ENCODE results near the gene ZNF292. TPM values are rescaled to one million over a fixed set of nuclear protein-coding genes. Genes with fewer than 3 reads are reported as not detected.

ZNF292 gene
- total and polyA plus RNA-seq, 4 donors: 4.6 to 116 (median 16.5) TPM

DNA sequence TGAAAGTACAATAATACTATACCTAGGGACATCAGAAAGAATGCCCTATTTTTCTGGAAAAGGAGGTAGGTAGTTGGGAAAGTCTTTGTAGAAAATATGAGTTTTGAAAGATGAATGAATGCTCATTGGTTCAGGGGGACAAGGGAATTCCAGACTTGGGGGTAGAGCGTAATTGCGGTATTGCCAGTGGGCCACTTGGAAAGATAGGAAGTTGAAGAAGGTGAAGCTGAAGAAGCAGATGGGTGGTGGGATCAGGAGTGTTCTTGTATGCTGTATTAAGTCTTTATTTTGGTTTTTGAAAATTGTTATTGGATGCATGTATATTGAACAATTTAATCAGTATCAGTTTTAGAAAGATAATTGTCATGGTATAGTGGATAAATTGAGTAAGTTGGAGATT lies 109.1 kb downstream of the ZNF292 start:
- no peaks in the 10 kb centered on the region for H3K4me1 ChIP-seq (ENCODE audit: control insufficient read depth in 5 of 5, insufficient read depth in 5 of 5, low read length in 5 of 5)
- WGBS, 2 donors: 98 to 100% methylated on average over 2 of the region's 2 CpGs
- H3K9me3 ChIP-seq (ENCODE audit: control insufficient read depth in 4 of 4, insufficient read depth in 3 of 4, low read length in 3 of 4): peaks cover 0 to 3% (median under 1%) of the 10 kb centered on the region in 4 donors
- ATAC-seq (ENCODE audit: insufficient read depth, low FRiP score): no peak
- DNase-seq: no peak
- no peaks in the 10 kb centered on the region for H3K27me3 ChIP-seq (ENCODE audit: control insufficient read depth in 3 of 3, insufficient read depth in 3 of 3, low read length in 2 of 3)
- H3K27ac ChIP-seq (ENCODE audit: low read depth in 1 of 2, low read length in 1 of 2): no peak overlapping the region
- H3K4me3 ChIP-seq: no peak overlapping the region
- H3K9ac ChIP-seq (ENCODE audit: insufficient read depth in 1 of 2, low read length in 2 of 2): no peak overlapping the region
- TF ChIP-seq CTCF (IDR thresholded peaks at IDR 0.05; ENCODE audit: control extremely low read depth, extremely low read depth): no peak
- peaks cover 0 to 9% (median 3%) of the 10 kb centered on the region in 4 donors for H3K36me3 ChIP-seq (ENCODE audit: control insufficient read depth in 4 of 4, insufficient read depth in 4 of 4, low read length in 4 of 4)

GRCh38 chr6:87274660-87275274 lies 119.4 kb downstream of the ZNF292 start:
- peaks cover 0 to 4% (median 0%) of the 10 kb centered on the region in 5 donors for H3K4me1 ChIP-seq (ENCODE audit: control insufficient read depth in 5 of 5, insufficient read depth in 5 of 5, low read length in 5 of 5)
- H3K27ac ChIP-seq (ENCODE audit: low read depth in 1 of 2, low read length in 1 of 2): no peak overlapping the region
- H3K9me3 ChIP-seq (ENCODE audit: control insufficient read depth in 4 of 4, insufficient read depth in 3 of 4, low read length in 3 of 4): no peaks in the 10 kb centered on the region
- WGBS, 2 donors: 92% methylated on average over 7 of the region's 7 CpGs
- H3K36me3 ChIP-seq (ENCODE audit: control insufficient read depth in 4 of 4, insufficient read depth in 4 of 4, low read length in 4 of 4): no peaks in the 10 kb centered on the region
- no peak for DNase-seq
- TF ChIP-seq CTCF (IDR thresholded peaks at IDR 0.05; ENCODE audit: control extremely low read depth, extremely low read depth): no peak
- H3K4me3 ChIP-seq: no peak overlapping the region
- no peak overlapping the region for H3K9ac ChIP-seq (ENCODE audit: insufficient read depth in 1 of 2, low read length in 2 of 2)
- no peak for ATAC-seq (ENCODE audit: insufficient read depth, low FRiP score)
- no peaks in the 10 kb centered on the region for H3K27me3 ChIP-seq (ENCODE audit: control insufficient read depth in 3 of 3, insufficient read depth in 3 of 3, low read length in 2 of 3)

DNA sequence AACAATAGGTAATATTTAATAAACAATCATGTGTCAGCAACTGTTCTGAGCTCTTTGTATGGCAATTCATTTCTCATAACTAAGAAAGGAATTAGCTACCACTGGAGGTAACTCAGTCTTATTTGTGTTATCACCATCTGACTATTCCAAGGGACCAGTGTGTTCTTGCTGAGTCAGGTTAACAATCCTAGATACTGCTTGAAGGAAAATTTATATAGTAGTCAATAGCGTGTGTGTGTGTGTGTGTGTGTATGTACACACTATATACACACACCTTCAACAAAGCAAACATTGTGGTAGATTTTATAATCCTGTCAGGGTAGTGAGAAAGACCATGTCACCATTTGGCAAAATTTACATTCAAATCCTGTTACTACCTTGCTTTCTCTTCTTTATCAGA lies 121.3 kb downstream of the ZNF292 start:
- ATAC-seq (ENCODE audit: insufficient read depth, low FRiP score) (no peak), DNase-seq (no peak)
- Histone ChIP-seq H3K36me3 (ENCODE audit: control insufficient read depth in 4 of 4, insufficient read depth in 4 of 4, low read length in 4 of 4) (no peaks in the 10 kb centered on the region), H3K9me3 (ENCODE audit: control insufficient read depth in 4 of 4, insufficient read depth in 3 of 4, low read length in 3 of 4) (no peaks in the 10 kb centered on the region), H3K4me1 (ENCODE audit: control insufficient read depth in 5 of 5, insufficient read depth in 5 of 5, low read length in 5 of 5) (peaks cover 0 to 4% (median 0%) of the 10 kb centered on the region in 5 donors), H3K27ac (ENCODE audit: low read depth in 1 of 2, low read length in 1 of 2) (no peak overlapping the region), H3K9ac (ENCODE audit: insufficient read depth in 1 of 2, low read length in 2 of 2) (no peak overlapping the region), H3K4me3 (no peak overlapping the region), H3K27me3 (ENCODE audit: control insufficient read depth in 3 of 3, insufficient read depth in 3 of 3, low read length in 2 of 3) (no peaks in the 10 kb centered on the region)
- WGBS, 2 donors: 76 to 84% methylated on average over 1 of the region's 1 CpG
- TF ChIP-seq CTCF (IDR thresholded peaks at IDR 0.05; ENCODE audit: control extremely low read depth, extremely low read depth): no peak

GRCh38 chr6:87277123-87277522 lies 121.8 kb downstream of the ZNF292 start:
- TF ChIP-seq CTCF (IDR thresholded peaks at IDR 0.05; ENCODE audit: control extremely low read depth, extremely low read depth): no peak
- Histone ChIP-seq H3K9ac (ENCODE audit: insufficient read depth in 1 of 2, low read length in 2 of 2) (no peak overlapping the region), H3K9me3 (ENCODE audit: control insufficient read depth in 4 of 4, insufficient read depth in 3 of 4, low read length in 3 of 4) (no peaks in the 10 kb centered on the region), H3K36me3 (ENCODE audit: control insufficient read depth in 4 of 4, insufficient read depth in 4 of 4, low read length in 4 of 4) (no peaks in the 10 kb centered on the region), H3K4me3 (no peak overlapping the region), H3K27ac (ENCODE audit: low read depth in 1 of 2, low read length in 1 of 2) (no peak overlapping the region), H3K4me1 (ENCODE audit: control insufficient read depth in 5 of 5, insufficient read depth in 5 of 5, low read length in 5 of 5) (peaks cover 0 to 4% (median 0%) of the 10 kb centered on the region in 5 donors), H3K27me3 (ENCODE audit: control insufficient read depth in 3 of 3, insufficient read depth in 3 of 3, low read length in 2 of 3) (no peaks in the 10 kb centered on the region)
- DNase-seq (peak in 2 of 3 donors; percentile 19 to 46), ATAC-seq (ENCODE audit: insufficient read depth, low FRiP score) (no peak)
